ENCODE measurements around the gene HSD11B1L.

The HSD11B1L gene

GRCh38 chr19:5680437-5681368 lies at the start of gene HSD11B1L, which contains the start of gene MICOS13:
Gene HSD11B1L (plus strand): TSS chr19:5681027. CDS start chr19:5684833, 3,806 bp downstream.
Gene MICOS13 (minus strand): TSS chr19:5680516. CDS start chr19:5680486, 30 bp downstream.
- peaks cover 27% of the 10 kb centered on the region for H3K36me3 ChIP-seq (ENCODE audit: insufficient read depth, insufficient read length, low read length)
- no peaks in the 10 kb centered on the region for H3K9me3 ChIP-seq (ENCODE audit: insufficient read depth, low read length)
- peak within 1 kb of the TSS; percentile 85 for H3K9ac ChIP-seq (ENCODE audit: insufficient read length, low read depth)
- peaks cover 8% of the 10 kb centered on the region for H3K4me1 ChIP-seq (ENCODE audit: insufficient read depth, insufficient read length)
- H3K27me3 ChIP-seq (ENCODE audit: insufficient read depth, insufficient read length): no peaks in the 10 kb centered on the region
- TF ChIP-seq SUZ12 (IDR thresholded peaks at IDR 0.05; ENCODE audit: extremely low read depth, insufficient read depth, insufficient read length) (no peak), YY1 (IDR thresholded peaks at IDR 0.05; ENCODE audit: insufficient read depth, insufficient read length) (peak; percentile 51)
- DNase-seq (ENCODE audit: low read depth, low spot score): peak; percentile 98
- peak within 1 kb of the TSS; percentile 92 for H3K4me3 ChIP-seq (ENCODE audit: insufficient read length, low read depth)

- Histone ChIP-seq H3K27me3 (ENCODE audit: insufficient read depth, insufficient read length) (no peaks in the 10 kb centered on the region), H3K9ac (ENCODE audit: insufficient read length, low read depth) (no peak overlapping the region), H3K4me3 (ENCODE audit: insufficient read length, low read depth) (no peak overlapping the region), H3K9me3 (ENCODE audit: insufficient read depth, low read length) (no peaks in the 10 kb centered on the region), H3K4me1 (ENCODE audit: insufficient read depth, insufficient read length) (peaks cover 9% of the 10 kb centered on the region), H3K36me3 (ENCODE audit: insufficient read depth, insufficient read length, low read length) (peaks cover 81% of the 10 kb centered on the region)
- DNase-seq (ENCODE audit: low read depth, low spot score): no peak
- no peak for TF ChIP-seq SUZ12 (IDR thresholded peaks at IDR 0.05; ENCODE audit: extremely low read depth, insufficient read depth, insufficient read length)
- no peak for TF ChIP-seq YY1 (IDR thresholded peaks at IDR 0.05; ENCODE audit: insufficient read depth, insufficient read length)
- no peak for TF ChIP-seq ZNF274 (IDR thresholded peaks at IDR 0.05; ENCODE audit: low read depth, low read length)
These were observed 49.1 kb upstream of the HSD11B1L start for GRCh38 chr19:5631567-5632240.

GRCh38 chr19:5632241-5632612 lies 48.6 kb upstream of the HSD11B1L start:
- Histone ChIP-seq H3K9ac (ENCODE audit: insufficient read length, low read depth) (no peak overlapping the region), H3K4me3 (ENCODE audit: insufficient read length, low read depth) (no peak overlapping the region), H3K4me1 (ENCODE audit: insufficient read depth, insufficient read length) (peaks cover 5% of the 10 kb centered on the region), H3K36me3 (ENCODE audit: insufficient read depth, insufficient read length, low read length) (peaks cover 79% of the 10 kb centered on the region), H3K27me3 (ENCODE audit: insufficient read depth, insufficient read length) (no peaks in the 10 kb centered on the region), H3K9me3 (ENCODE audit: insufficient read depth, low read length) (no peaks in the 10 kb centered on the region)
- no peak for TF ChIP-seq ZNF274 (IDR thresholded peaks at IDR 0.05; ENCODE audit: low read depth, low read length)
- no peak for DNase-seq (ENCODE audit: low read depth, low spot score)

GRCh38 chr19:5632657-5633056 lies 48.2 kb upstream of the HSD11B1L start:
- no peaks in the 10 kb centered on the region for H3K9me3 ChIP-seq (ENCODE audit: insufficient read depth, low read length)
- TF ChIP-seq ZNF274 (IDR thresholded peaks at IDR 0.05; ENCODE audit: low read depth, low read length) (no peak), SUZ12 (IDR thresholded peaks at IDR 0.05; ENCODE audit: extremely low read depth, insufficient read depth, insufficient read length) (no peak), YY1 (IDR thresholded peaks at IDR 0.05; ENCODE audit: insufficient read depth, insufficient read length) (no peak)
- no peak overlapping the region for H3K9ac ChIP-seq (ENCODE audit: insufficient read length, low read depth)
- DNase-seq (ENCODE audit: low read depth, low spot score): no peak
- H3K27me3 ChIP-seq (ENCODE audit: insufficient read depth, insufficient read length): no peaks in the 10 kb centered on the region
- no peak overlapping the region for H3K4me3 ChIP-seq (ENCODE audit: insufficient read length, low read depth)
- H3K4me1 ChIP-seq (ENCODE audit: insufficient read depth, insufficient read length): peaks cover 1% of the 10 kb centered on the region
- H3K36me3 ChIP-seq (ENCODE audit: insufficient read depth, insufficient read length, low read length): peaks cover 79% of the 10 kb centered on the region

- Histone ChIP-seq H3K9ac (ENCODE audit: insufficient read length, low read depth) (no peak overlapping the region), H3K27me3 (ENCODE audit: insufficient read depth, insufficient read length) (no peaks in the 10 kb centered on the region), H3K9me3 (ENCODE audit: insufficient read depth, low read length) (no peaks in the 10 kb centered on the region), H3K36me3 (ENCODE audit: insufficient read depth, insufficient read length, low read length) (peaks cover 60% of the 10 kb centered on the region), H3K4me1 (ENCODE audit: insufficient read depth, insufficient read length) (no peaks in the 10 kb centered on the region), H3K4me3 (ENCODE audit: insufficient read length, low read depth) (no peak overlapping the region)
- DNase-seq (ENCODE audit: low read depth, low spot score): no peak
- TF ChIP-seq YY1 (IDR thresholded peaks at IDR 0.05; ENCODE audit: insufficient read depth, insufficient read length) (no peak), ZNF274 (IDR thresholded peaks at IDR 0.05; ENCODE audit: low read depth, low read length) (no peak), SUZ12 (IDR thresholded peaks at IDR 0.05; ENCODE audit: extremely low read depth, insufficient read depth, insufficient read length) (no peak)
These were observed 45.4 kb upstream of the HSD11B1L start for GRCh38 chr19:5635427-5635826.

- H3K4me3 ChIP-seq (ENCODE audit: insufficient read length, low read depth): no peak overlapping the region
- peaks cover 59% of the 10 kb centered on the region for H3K36me3 ChIP-seq (ENCODE audit: insufficient read depth, insufficient read length, low read length)
- no peaks in the 10 kb centered on the region for H3K4me1 ChIP-seq (ENCODE audit: insufficient read depth, insufficient read length)
- no peak overlapping the region for H3K9ac ChIP-seq (ENCODE audit: insufficient read length, low read depth)
- DNase-seq (ENCODE audit: low read depth, low spot score): no peak
- TF ChIP-seq ZNF274 (IDR thresholded peaks at IDR 0.05; ENCODE audit: low read depth, low read length) (no peak), SUZ12 (IDR thresholded peaks at IDR 0.05; ENCODE audit: extremely low read depth, insufficient read depth, insufficient read length) (no peak), YY1 (IDR thresholded peaks at IDR 0.05; ENCODE audit: insufficient read depth, insufficient read length) (no peak)
- no peaks in the 10 kb centered on the region for H3K27me3 ChIP-seq (ENCODE audit: insufficient read depth, insufficient read length)
- H3K9me3 ChIP-seq (ENCODE audit: insufficient read depth, low read length): no peaks in the 10 kb centered on the region
These were observed 42.9 kb upstream of the HSD11B1L start for GRCh38 chr19:5637971-5638370.

GRCh38 chr19:5641171-5641570 lies 39.7 kb upstream of the HSD11B1L start:
- Histone ChIP-seq H3K9ac (ENCODE audit: insufficient read length, low read depth) (no peak overlapping the region), H3K36me3 (ENCODE audit: insufficient read depth, insufficient read length, low read length) (peaks cover 72% of the 10 kb centered on the region), H3K4me1 (ENCODE audit: insufficient read depth, insufficient read length) (no peaks in the 10 kb centered on the region), H3K9me3 (ENCODE audit: insufficient read depth, low read length) (no peaks in the 10 kb centered on the region), H3K27me3 (ENCODE audit: insufficient read depth, insufficient read length) (no peaks in the 10 kb centered on the region), H3K4me3 (ENCODE audit: insufficient read length, low read depth) (no peak overlapping the region)
- TF ChIP-seq ZNF274 (IDR thresholded peaks at IDR 0.05; ENCODE audit: low read depth, low read length) (no peak), SUZ12 (IDR thresholded peaks at IDR 0.05; ENCODE audit: extremely low read depth, insufficient read depth, insufficient read length) (no peak), YY1 (IDR thresholded peaks at IDR 0.05; ENCODE audit: insufficient read depth, insufficient read length) (no peak)
- DNase-seq (ENCODE audit: low read depth, low spot score): no peak

Data from NT2/D1 (cell line).